GM23338 (cell line): ENCODE measurements around the gene SH3PXD2B. TPM values are rescaled to one million over a fixed set of nuclear protein-coding genes. Genes with fewer than 3 reads are reported as not detected.
A peak's percentile ranks its signal among the peaks of the same experiment; 100 is the strongest.

Source experiments
- ATAC-seq: fragments of 200-7000 bp; cut with Tn5 transposase; 3 replicates; pipeline ENCODE4 v1.9.1; 2020
- DNase-seq: peaks from one replicate; pipeline ENCODE4 v3.0.0-alpha.2; 2015; ENCODE audit warnings: low spot score
- H2AFZ ChIP-seq: fragments of 200-600 bp; sonication (generic); 2 replicates; pipeline ENCODE4 v1.8.0; 2016; ENCODE audit warnings: antibody characterized with exemption, mild to moderate bottlenecking, moderate library complexity
- H3F3A ChIP-seq: fragments of 200-600 bp; sonication (generic); replicated peaks from 2 replicates; pipeline ENCODE4 v1.8.0; 2017; ENCODE audit warnings: antibody characterized with exemption, mixed run types, low read depth
- H3K27ac ChIP-seq: fragments of 200-600 bp; sonication (generic); 2 replicates; pipeline ENCODE4 v1.6.1; 2016; ENCODE audit warnings: low read depth
- H3K27me3 ChIP-seq: fragments of 200-600 bp; sonication (generic); 2 replicates; pipeline ENCODE4 v1.8.0; 2016; ENCODE audit warnings: mild to moderate bottlenecking, mixed run types, moderate library complexity; ENCODE audit not compliant: insufficient read depth
- H3K36me3 ChIP-seq: fragments of 200-600 bp; sonication (generic); 2 replicates; pipeline ENCODE4 v1.8.0; 2016; ENCODE audit warnings: mild to moderate bottlenecking; ENCODE audit not compliant: insufficient read depth
- H3K4me1 ChIP-seq: fragments of 200-600 bp; sonication (generic); 2 replicates; pipeline ENCODE4 v1.8.0; 2016; ENCODE audit warnings: mild to moderate bottlenecking, moderate library complexity; ENCODE audit not compliant: insufficient read depth
- H3K4me2 ChIP-seq: fragments of 200-600 bp; sonication (generic); 2 replicates; pipeline ENCODE4 v1.7.1; 2017; ENCODE audit warnings: mixed run types
- H3K4me3 ChIP-seq: fragments of 200-600 bp; sonication (generic); 2 replicates; pipeline ENCODE4 v1.6.1; 2016; ENCODE audit warnings: mixed run types
- H3K79me2 ChIP-seq: fragments of 200-600 bp; sonication (generic); replicated peaks from 2 replicates; pipeline ENCODE4 v1.8.0; 2017; ENCODE audit warnings: mild to moderate bottlenecking; ENCODE audit not compliant: insufficient read depth
- H3K9me2 ChIP-seq: fragments of 200-600 bp; sonication (generic); 2 replicates; pipeline ENCODE4 v1.8.0; 2017; ENCODE audit not compliant: insufficient read depth
- H4K20me1 ChIP-seq: fragments of 200-600 bp; sonication (generic); replicated peaks from 2 replicates; pipeline ENCODE4 v1.8.0; 2017; ENCODE audit warnings: mild to moderate bottlenecking; ENCODE audit not compliant: insufficient read depth
- H3K27ac Mint-ChIP-seq: 2 replicates; pipeline ENCODE4 v1.8.0; 2020; ENCODE audit warnings: inconsistent platforms, mild to moderate bottlenecking, moderate library complexity, mixed read lengths
- H3K27me3 Mint-ChIP-seq: 3 replicates; pipeline ENCODE4 v1.8.0; 2022; ENCODE audit warnings: low read depth, mild to moderate bottlenecking, moderate library complexity, mixed read lengths, inconsistent platforms; ENCODE audit not compliant: insufficient read depth, poor library complexity
- H3K36me3 Mint-ChIP-seq: 3 replicates; pipeline ENCODE4 v1.8.0; 2021; ENCODE audit warnings: low read depth, mild to moderate bottlenecking, inconsistent platforms, moderate library complexity, mixed read lengths
- H3K4me1 Mint-ChIP-seq: 3 replicates; pipeline ENCODE4 v1.8.0; 2020; ENCODE audit warnings: mild to moderate bottlenecking, inconsistent platforms, mixed read lengths
- H3K4me3 Mint-ChIP-seq: 3 replicates; pipeline ENCODE4 v1.8.0; 2021; ENCODE audit warnings: moderate library complexity, mild to moderate bottlenecking, inconsistent platforms, mixed read lengths
- H3K9me3 Mint-ChIP-seq: 3 replicates; pipeline ENCODE4 v1.8.0; 2020; ENCODE audit warnings: moderate library complexity, mild to moderate bottlenecking, inconsistent platforms, mixed read lengths
- CREB1 ChIP-seq: fragments of 250-450 bp; sonication (Bioruptor Pico); IDR thresholded peaks from 2 replicates; pipeline ENCODE4 v1.5.0; 2020; ENCODE audit warnings: low read depth, mild to moderate bottlenecking, moderate library complexity
- CTCF ChIP-seq, 2 experiments: fragments of 200-600 bp in 1 of 2; sonication (generic) in 1 of 2; conservative IDR thresholded peaks; 2 replicates each; pipeline versions ENCODE4 v1.5.1 to v1.6.1; 2016 to 2017; ENCODE audit warnings: antibody characterized with exemption in 2 of 2, low read depth in 2 of 2, mild to moderate bottlenecking in 2 of 2, moderate library complexity in 1 of 2
- EZH2phosphoT487 ChIP-seq: fragments of 200-600 bp; sonication (generic); IDR thresholded peaks from one replicate; pipeline ENCODE4 v1.8.1; 2018; ENCODE audit warnings: antibody characterized with exemption; ENCODE audit not compliant: unreplicated experiment
- JUNB ChIP-seq: IDR thresholded peaks from one replicate; pipeline ENCODE4 v1.6.1; 2016; ENCODE audit warnings: antibody characterized with exemption; ENCODE audit not compliant: unreplicated experiment
- polyA plus RNA-seq: library from polyadenylated mRNA; unstranded; fragments of >200 nt; fragmentation: Nextera tagmentation; extraction: Ambion mirVana; gene quantifications from 2 replicates; pipeline ENCODE4 v1.2.1, GENCODE V29; 2016
- total RNA-seq: library from RNA; depleted of rRNA; stranded (reverse); fragments of >200 nt; shearing (Covaris generic); gene quantifications from 2 replicates; pipeline ENCODE4 v1.2.3, GENCODE V29; 2014

SH3PXD2B gene
- total and polyA plus RNA-seq, 2 experiments from 2014 or later: 40.2 to 52.5 TPM

DNA sequence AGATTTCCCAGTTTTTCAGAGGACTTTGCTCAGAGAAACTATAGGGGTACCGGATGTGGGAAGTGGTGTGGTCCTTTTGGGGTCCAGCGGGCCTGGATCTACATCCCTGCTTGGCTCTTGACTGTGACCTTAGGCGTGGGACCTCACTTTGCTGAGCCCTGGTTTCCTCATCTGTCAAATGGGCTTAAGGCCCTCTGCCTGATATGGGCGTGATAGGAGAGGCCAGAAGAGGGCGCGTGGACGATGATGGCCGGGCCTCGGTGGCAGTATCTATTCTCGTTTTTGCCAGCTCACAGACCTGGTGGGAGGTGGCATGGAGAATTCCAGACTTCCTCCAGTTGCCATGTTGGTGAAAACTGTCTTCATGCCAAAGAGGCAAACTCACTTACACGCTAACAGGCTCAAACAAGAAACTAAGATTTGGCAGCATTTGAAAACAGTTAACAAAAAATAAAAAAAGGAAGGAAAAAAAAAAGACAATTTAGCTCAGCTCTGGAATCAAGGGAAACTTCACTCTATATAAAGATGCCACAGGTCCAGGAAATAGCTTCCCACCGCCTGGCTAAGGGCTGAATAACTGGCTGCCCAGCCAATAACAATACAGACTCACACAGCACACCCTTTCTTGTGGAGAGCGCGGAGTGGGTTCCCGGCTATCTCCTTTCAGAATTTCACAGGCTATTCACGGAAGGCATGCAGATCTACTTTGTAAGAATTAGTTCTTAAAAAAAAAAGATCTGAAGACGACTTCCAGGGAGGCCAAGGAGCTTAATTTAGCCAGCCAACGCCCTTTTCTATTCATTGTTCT lies 1.7 kb downstream of the SH3PXD2B start:
- Histone ChIP-seq H3K9me2 (no peaks in the 10 kb centered on the region), H3K4me1 (peaks cover 36% of the 10 kb centered on the region), H3K36me3 (0 out of 2 replicates have a peak, but pooled peaks cover 7% of the 10 kb centered on the region), H3K4me2 (peak overlapping the region; percentile 100), H3F3A (peaks cover 10% of the 10 kb centered on the region; the same call in 1 of the 2 replicates), H4K20me1 (peaks cover 44% of the 10 kb centered on the region), H3K27me3 (no peaks in the 10 kb centered on the region), H3K27ac (peak overlapping the region; percentile 73; the same call in 1 of the 2 replicates), H2AFZ (no peak overlapping the region), H3K79me2 (peaks cover 56% of the 10 kb centered on the region), H3K4me3 (peak overlapping the region; percentile 98)
- peaks cover 16% of the 10 kb centered on the region for H3K27me3 Mint-ChIP-seq
- no peak for TF ChIP-seq EZH2phosphoT487
- TF ChIP-seq CTCF (conservative IDR thresholded peaks at IDR 0.05; ENCODE audit: low read depth in 2 of 2): peak; percentile 18 to 62; a peak in 3 of 4 replicates
- no peak for TF ChIP-seq CREB1 (CRISPR knock-in tag)
- H3K4me1 Mint-ChIP-seq: peaks cover 68% of the 10 kb centered on the region
- ATAC-seq (peak; percentile 9), DNase-seq (no peak)
- H3K27ac Mint-ChIP-seq: peak overlapping the region; percentile 90
- peaks cover 10% of the 10 kb centered on the region; the same call in 2 of the 3 replicates for H3K36me3 Mint-ChIP-seq
- no peaks in the 10 kb centered on the region for H3K9me3 Mint-ChIP-seq
- peak overlapping the region; percentile 89 for H3K4me3 Mint-ChIP-seq

- H3K4me2 ChIP-seq: 0 out of 2 replicates have a peak overlapping the region, but pooled peaks have one; percentile 27
- H3K9me2 ChIP-seq: no peaks in the 10 kb centered on the region
- no peak overlapping the region for H2AFZ ChIP-seq
- H3K27me3 ChIP-seq: no peaks in the 10 kb centered on the region
- Mint-ChIP-seq H3K36me3 (peaks cover 10% of the 10 kb centered on the region; the same call in 2 of the 3 replicates), H3K4me1 (peaks cover 71% of the 10 kb centered on the region), H3K27me3 (peaks cover 16% of the 10 kb centered on the region), H3K4me3 (peak overlapping the region; percentile 89; the same call in 1 of the 3 replicates), H3K27ac (peak overlapping the region; percentile 30; the same call in 1 of the 2 replicates), H3K9me3 (no peaks in the 10 kb centered on the region)
- peaks cover 10% of the 10 kb centered on the region; the same call in 1 of the 2 replicates for H3F3A ChIP-seq
- peaks cover 39% of the 10 kb centered on the region for H3K4me1 ChIP-seq
- H3K4me3 ChIP-seq: no peak overlapping the region
- ATAC-seq: no peak
- H3K36me3 ChIP-seq: 0 out of 2 replicates have a peak, but pooled peaks cover 7% of the 10 kb centered on the region
- peaks cover 64% of the 10 kb centered on the region for H3K79me2 ChIP-seq
- peak overlapping the region; percentile 73; the same call in 1 of the 2 replicates for H3K27ac ChIP-seq
- DNase-seq: peak; percentile 32
- no peak for TF ChIP-seq JUNB
- TF ChIP-seq CTCF (conservative IDR thresholded peaks at IDR 0.05; ENCODE audit: low read depth in 2 of 2): no peak
- H4K20me1 ChIP-seq: peaks cover 52% of the 10 kb centered on the region
Observed at GRCh38 chr5:172451771-172452197, 2.5 kb downstream of the SH3PXD2B start.
